HCT116 (cell line): ENCODE results near the gene PILRA.

Experiments used
- EGR1 ChIP-seq: IDR thresholded peaks from 2 replicates; pipeline ENCODE4 v1.6.1; 2012; ENCODE audit warnings: low read depth
- FOSL1 ChIP-seq: IDR thresholded peaks from 2 replicates; pipeline ENCODE4 v1.6.1; 2012; ENCODE audit warnings: low read depth
- JUND ChIP-seq: IDR thresholded peaks from 2 replicates; pipeline ENCODE4 v1.6.1; 2012
- POLR2AphosphoS5 ChIP-seq: IDR thresholded peaks from 2 replicates; pipeline ENCODE4 v1.6.1; 2011; ENCODE audit warnings: mild to moderate bottlenecking, low read depth, low read length, moderate library complexity
- RAD21 ChIP-seq: IDR thresholded peaks from 2 replicates; pipeline ENCODE4 v1.6.1; 2012; ENCODE audit warnings: low read depth, mild to moderate bottlenecking
- SP1 ChIP-seq: IDR thresholded peaks from 2 replicates; pipeline ENCODE4 v1.6.1; 2012; ENCODE audit warnings: low read depth
- TCF7L2 ChIP-seq: IDR thresholded peaks from 2 replicates; pipeline ENCODE4 v1.7.0; 2011; ENCODE audit warnings: borderline replicate concordance, inconsistent platforms; ENCODE audit not compliant: insufficient read depth, insufficient read length; ENCODE audit errors: extremely low read depth
- TF ChIP-seq, protein P1 (sequence below), 3 experiments: fragments of 200-600 bp in 1 of 3; sonication (generic) in 1 of 3; IDR thresholded peaks in 2 of 3; conservative IDR thresholded peaks in 1 of 3; 2 replicates each; pipeline ENCODE4 v1.5.1; 2012 to 2017; ENCODE audit warnings: low read depth in 2 of 3, low read length in 2 of 3, antibody characterized with exemption in 1 of 3, borderline replicate concordance in 1 of 3, control low read depth in 1 of 3, mild to moderate bottlenecking in 1 of 3, mixed read lengths in 1 of 3, mixed run types in 1 of 3, moderate library complexity in 1 of 3; ENCODE audit not compliant: insufficient read depth in 1 of 3
- TF ChIP-seq, protein P2 (sequence below): IDR thresholded peaks from 2 replicates; pipeline ENCODE4 v1.6.1; 2012
- TF ChIP-seq, protein P3 (sequence below): IDR thresholded peaks from 2 replicates; pipeline ENCODE4 v1.6.1; 2012; ENCODE audit warnings: low read depth

DNA sequence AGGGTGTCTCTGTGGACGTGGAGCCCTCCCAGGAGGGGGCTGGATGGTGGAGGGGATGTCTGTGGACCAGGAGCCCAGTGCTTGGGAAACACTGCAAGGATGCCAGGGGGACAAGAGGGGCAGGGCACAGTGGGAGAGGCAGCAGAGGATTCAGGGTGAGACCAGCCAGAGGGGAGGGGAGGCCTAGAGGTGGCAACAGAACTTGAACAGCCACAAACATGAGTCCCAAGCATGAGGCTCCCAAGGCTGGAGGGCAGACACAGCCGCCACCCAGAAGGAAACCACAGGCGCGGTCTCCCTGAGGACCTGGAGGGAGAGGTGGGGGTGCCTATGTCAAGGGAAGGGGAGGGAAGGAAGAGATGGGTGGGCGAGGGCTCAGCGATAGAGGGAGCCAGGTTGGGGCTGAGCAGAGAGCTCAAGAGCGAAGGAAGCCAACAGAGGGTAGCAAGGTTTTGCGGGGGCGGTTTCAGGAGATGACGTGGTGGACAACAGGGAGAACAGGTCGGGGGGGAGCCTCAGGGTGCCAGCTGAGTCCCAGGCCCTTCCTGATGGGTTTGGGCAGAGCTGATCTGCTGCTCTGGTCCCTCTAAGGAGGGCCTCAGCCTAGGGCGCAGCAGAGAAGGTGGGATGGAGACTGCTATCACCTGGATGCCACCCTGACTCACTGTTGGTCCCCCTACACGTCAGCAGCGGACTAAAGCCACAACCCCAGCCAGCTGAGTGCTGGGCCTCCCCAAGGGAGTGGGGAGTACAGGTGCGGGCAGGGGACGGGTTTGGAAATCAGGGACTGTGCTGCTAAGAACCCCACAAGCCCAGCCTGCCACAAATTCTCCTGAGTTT is 6.7 kb upstream of the PILRA start:
- TF ChIP-seq, protein P1, sequence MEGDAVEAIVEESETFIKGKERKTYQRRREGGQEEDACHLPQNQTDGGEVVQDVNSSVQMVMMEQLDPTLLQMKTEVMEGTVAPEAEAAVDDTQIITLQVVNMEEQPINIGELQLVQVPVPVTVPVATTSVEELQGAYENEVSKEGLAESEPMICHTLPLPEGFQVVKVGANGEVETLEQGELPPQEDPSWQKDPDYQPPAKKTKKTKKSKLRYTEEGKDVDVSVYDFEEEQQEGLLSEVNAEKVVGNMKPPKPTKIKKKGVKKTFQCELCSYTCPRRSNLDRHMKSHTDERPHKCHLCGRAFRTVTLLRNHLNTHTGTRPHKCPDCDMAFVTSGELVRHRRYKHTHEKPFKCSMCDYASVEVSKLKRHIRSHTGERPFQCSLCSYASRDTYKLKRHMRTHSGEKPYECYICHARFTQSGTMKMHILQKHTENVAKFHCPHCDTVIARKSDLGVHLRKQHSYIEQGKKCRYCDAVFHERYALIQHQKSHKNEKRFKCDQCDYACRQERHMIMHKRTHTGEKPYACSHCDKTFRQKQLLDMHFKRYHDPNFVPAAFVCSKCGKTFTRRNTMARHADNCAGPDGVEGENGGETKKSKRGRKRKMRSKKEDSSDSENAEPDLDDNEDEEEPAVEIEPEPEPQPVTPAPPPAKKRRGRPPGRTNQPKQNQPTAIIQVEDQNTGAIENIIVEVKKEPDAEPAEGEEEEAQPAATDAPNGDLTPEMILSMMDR (IDR thresholded peaks at IDR 0.05 in 2 of 3, conservative IDR thresholded peaks at IDR 0.05 in 1 of 3; ENCODE audit: borderline replicate concordance in 1 of 3, insufficient read depth in 1 of 3, low read depth in 2 of 3, low read length in 2 of 3), result no peak
- TF ChIP-seq POLR2AphosphoS5 (peak; percentile 49), TCF7L2 (no peak), FOSL1 (no peak), RAD21 (no peak), JUND (0 out of 2 replicates have a peak, but pooled peaks have one; percentile 13), EGR1 (no peak), SP1 (no peak)
- TF ChIP-seq, protein P2, sequence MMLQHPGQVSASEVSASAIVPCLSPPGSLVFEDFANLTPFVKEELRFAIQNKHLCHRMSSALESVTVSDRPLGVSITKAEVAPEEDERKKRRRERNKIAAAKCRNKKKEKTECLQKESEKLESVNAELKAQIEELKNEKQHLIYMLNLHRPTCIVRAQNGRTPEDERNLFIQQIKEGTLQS, result no peak
- TF ChIP-seq, protein P3, sequence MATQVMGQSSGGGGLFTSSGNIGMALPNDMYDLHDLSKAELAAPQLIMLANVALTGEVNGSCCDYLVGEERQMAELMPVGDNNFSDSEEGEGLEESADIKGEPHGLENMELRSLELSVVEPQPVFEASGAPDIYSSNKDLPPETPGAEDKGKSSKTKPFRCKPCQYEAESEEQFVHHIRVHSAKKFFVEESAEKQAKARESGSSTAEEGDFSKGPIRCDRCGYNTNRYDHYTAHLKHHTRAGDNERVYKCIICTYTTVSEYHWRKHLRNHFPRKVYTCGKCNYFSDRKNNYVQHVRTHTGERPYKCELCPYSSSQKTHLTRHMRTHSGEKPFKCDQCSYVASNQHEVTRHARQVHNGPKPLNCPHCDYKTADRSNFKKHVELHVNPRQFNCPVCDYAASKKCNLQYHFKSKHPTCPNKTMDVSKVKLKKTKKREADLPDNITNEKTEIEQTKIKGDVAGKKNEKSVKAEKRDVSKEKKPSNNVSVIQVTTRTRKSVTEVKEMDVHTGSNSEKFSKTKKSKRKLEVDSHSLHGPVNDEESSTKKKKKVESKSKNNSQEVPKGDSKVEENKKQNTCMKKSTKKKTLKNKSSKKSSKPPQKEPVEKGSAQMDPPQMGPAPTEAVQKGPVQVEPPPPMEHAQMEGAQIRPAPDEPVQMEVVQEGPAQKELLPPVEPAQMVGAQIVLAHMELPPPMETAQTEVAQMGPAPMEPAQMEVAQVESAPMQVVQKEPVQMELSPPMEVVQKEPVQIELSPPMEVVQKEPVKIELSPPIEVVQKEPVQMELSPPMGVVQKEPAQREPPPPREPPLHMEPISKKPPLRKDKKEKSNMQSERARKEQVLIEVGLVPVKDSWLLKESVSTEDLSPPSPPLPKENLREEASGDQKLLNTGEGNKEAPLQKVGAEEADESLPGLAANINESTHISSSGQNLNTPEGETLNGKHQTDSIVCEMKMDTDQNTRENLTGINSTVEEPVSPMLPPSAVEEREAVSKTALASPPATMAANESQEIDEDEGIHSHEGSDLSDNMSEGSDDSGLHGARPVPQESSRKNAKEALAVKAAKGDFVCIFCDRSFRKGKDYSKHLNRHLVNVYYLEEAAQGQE, result no peak
